CD14-positive monocyte (primary cell): ENCODE measurements around the gene MT1B. TPM values are rescaled to one million over a fixed set of nuclear protein-coding genes. Genes with fewer than 3 reads are reported as not detected.
A peak's percentile ranks its signal among the peaks of the same experiment; 100 is the strongest.
"Not testable (repeated sequence)": the region's sequence is repeated elsewhere in the genome, so short reads cannot be mapped to it uniquely, and the experiment has no call there.

Experiments used
- DNase-seq, 3 donors: peaks; one replicate each; pipeline ENCODE4 v3.0.0-alpha.2; 2011 to 2022
- H2AFZ ChIP-seq: 2 replicates; pipeline ENCODE4 v1.6.0; 2012; ENCODE audit warnings: mild to moderate bottlenecking, low read depth, low read length, inconsistent platforms; ENCODE audit not compliant: insufficient read depth, poor library complexity, severe bottlenecking
- H3K27ac ChIP-seq, 2 donors: 1 replicate in 1 of 2; 2 replicates in 1 of 2; pipeline ENCODE4 v1.5.1; 2012 to 2013; ENCODE audit warnings: low read length in 2 of 2, control low read depth in 1 of 2, inconsistent platforms in 1 of 2, low read depth in 1 of 2, mild to moderate bottlenecking in 1 of 2
- H3K27me3 ChIP-seq, 2 donors: one replicate each; pipeline versions ENCODE4 v1.6.0 to v1.6.1; 2011 to 2013; ENCODE audit warnings: low read length in 2 of 2; ENCODE audit not compliant: control insufficient read depth in 2 of 2, insufficient read depth in 2 of 2
- H3K36me3 ChIP-seq, 2 donors: replicated peaks in 1 of 2; 1 replicate in 1 of 2; 2 replicates in 1 of 2; pipeline versions ENCODE4 v1.5.1 to v1.6.1; 2012 to 2013; ENCODE audit warnings: low read length in 2 of 2, control low read depth in 1 of 2, inconsistent platforms in 1 of 2, mild to moderate bottlenecking in 1 of 2; ENCODE audit not compliant: insufficient read depth in 2 of 2, control insufficient read depth in 1 of 2
- H3K4me1 ChIP-seq, 2 donors: 1 replicate in 1 of 2; 2 replicates in 1 of 2; pipeline versions ENCODE4 v1.5.1 to v1.6.1; 2012 to 2013; ENCODE audit warnings: low read length in 2 of 2, control low read depth in 1 of 2, inconsistent platforms in 1 of 2, mild to moderate bottlenecking in 1 of 2, moderate library complexity in 1 of 2; ENCODE audit not compliant: insufficient read depth in 2 of 2, control insufficient read depth in 1 of 2
- H3K4me2 ChIP-seq: replicated peaks from 2 replicates; pipeline ENCODE3; 2012; ENCODE audit warnings: low read length, moderate library complexity, mild to moderate bottlenecking; ENCODE audit not compliant: poor library complexity, severe bottlenecking; ENCODE audit errors: extremely low read depth
- H3K4me3 ChIP-seq, 3 experiments: fragments of 200-600 bp in 1 of 3; sonication (generic) in 1 of 3; replicated peaks in 1 of 3; 1 replicate in 2 of 3; 2 replicates in 1 of 3; pipeline ENCODE4 v1.5.1; 2011 to 2013; ENCODE audit warnings: low read length in 3 of 3, mild to moderate bottlenecking in 3 of 3, control low read depth in 2 of 3, low read depth in 2 of 3, inconsistent platforms in 1 of 3, moderate library complexity in 1 of 3
- H3K79me2 ChIP-seq: 2 replicates; pipeline ENCODE4 v1.6.0; 2012; ENCODE audit warnings: mild to moderate bottlenecking, control low read depth, inconsistent platforms, low read length, moderate library complexity; ENCODE audit not compliant: insufficient read depth
- H3K9ac ChIP-seq: 2 replicates; pipeline ENCODE4 v1.6.0; 2017; ENCODE audit warnings: low read length, mild to moderate bottlenecking; ENCODE audit not compliant: insufficient read depth, poor library complexity, severe bottlenecking
- H3K9me3 ChIP-seq, 2 donors: replicated peaks in 1 of 2; 1 replicate in 1 of 2; 2 replicates in 1 of 2; pipeline versions ENCODE4 v1.5.1 to v1.6.1; 2012 to 2013; ENCODE audit warnings: low read length in 2 of 2, control low read depth in 1 of 2; ENCODE audit not compliant: control insufficient read depth in 1 of 2, insufficient read depth in 1 of 2
- H4K20me1 ChIP-seq: 2 replicates; pipeline ENCODE4 v1.6.0; 2012; ENCODE audit warnings: mild to moderate bottlenecking, low read length, control low read depth, moderate library complexity; ENCODE audit not compliant: insufficient read depth
- H3K27ac Mint-ChIP-seq, 7 donors: one replicate each; pipeline ENCODE4 v1.8.0; 2020; ENCODE audit warnings: mild to moderate bottlenecking in 7 of 7, mixed read lengths in 7 of 7, moderate library complexity in 6 of 7, inconsistent platforms in 2 of 7
- H3K27me3 Mint-ChIP-seq, 3 donors: one replicate each; pipeline ENCODE4 v1.8.0; 2021 to 2022; ENCODE audit warnings: low read depth in 3 of 3, mild to moderate bottlenecking in 3 of 3, mixed read lengths in 3 of 3, moderate library complexity in 3 of 3, inconsistent platforms in 1 of 3
- H3K36me3 Mint-ChIP-seq, 2 donors: one replicate each; pipeline ENCODE4 v1.8.0; 2020; ENCODE audit warnings: mixed read lengths in 2 of 2, inconsistent platforms in 1 of 2, mild to moderate bottlenecking in 1 of 2
- H3K4me1 Mint-ChIP-seq: one replicate; pipeline ENCODE4 v1.8.0; 2020; ENCODE audit warnings: mild to moderate bottlenecking, mixed read lengths
- H3K4me3 Mint-ChIP-seq, 2 donors: one replicate each; pipeline ENCODE4 v1.8.0; 2020; ENCODE audit warnings: mild to moderate bottlenecking in 2 of 2, mixed read lengths in 2 of 2, moderate library complexity in 1 of 2
- H3K9me3 Mint-ChIP-seq, 7 donors: one replicate each; pipeline ENCODE4 v1.8.0; 2020 to 2022; ENCODE audit warnings: mixed read lengths in 7 of 7, mild to moderate bottlenecking in 6 of 7, moderate library complexity in 6 of 7, inconsistent platforms in 2 of 7
- WGBS: methylation state at CpG from one replicate; pipeline ENCODE4 v1.1.5; 2013; ENCODE audit warnings: missing lambda C conversion rate; ENCODE audit not compliant: insufficient coverage; 5-methylcytosine and 5-hydroxymethylcytosine counted together
- intact Hi-C, 2 donors: fragments of 100-400 bp; cut with micrococcal nuclease; formaldehyde crosslinking; loops; one replicate each; pipeline versions ENCODE4 v1.15.0 to v1.15.1; 2023
- polyA plus RNA-seq, 3 donors: library from polyadenylated mRNA; depleted of rRNA in 1 of 3; unstranded in 2 of 3; stranded (reverse) in 1 of 3; fragments of 300-500 nt in 2 of 3; fragments of >200 nt in 1 of 3; fragmentation: Illumina TruSeq in 2 of 3; gene quantifications; 1 replicate in 2 of 3; 2 replicates in 1 of 3; pipeline ENCODE4 v1.2.3, GENCODE V29; 2012 to 2021
- TF ChIP-seq, protein P1 (sequence below): fragments of 200-600 bp; IDR thresholded peaks from one replicate; pipeline ENCODE4 v1.8.0; 2022; ENCODE audit warnings: antibody characterized with exemption, mild to moderate bottlenecking

The MT1B gene
- polyA plus RNA-seq, 3 donors = not detected

DNA sequence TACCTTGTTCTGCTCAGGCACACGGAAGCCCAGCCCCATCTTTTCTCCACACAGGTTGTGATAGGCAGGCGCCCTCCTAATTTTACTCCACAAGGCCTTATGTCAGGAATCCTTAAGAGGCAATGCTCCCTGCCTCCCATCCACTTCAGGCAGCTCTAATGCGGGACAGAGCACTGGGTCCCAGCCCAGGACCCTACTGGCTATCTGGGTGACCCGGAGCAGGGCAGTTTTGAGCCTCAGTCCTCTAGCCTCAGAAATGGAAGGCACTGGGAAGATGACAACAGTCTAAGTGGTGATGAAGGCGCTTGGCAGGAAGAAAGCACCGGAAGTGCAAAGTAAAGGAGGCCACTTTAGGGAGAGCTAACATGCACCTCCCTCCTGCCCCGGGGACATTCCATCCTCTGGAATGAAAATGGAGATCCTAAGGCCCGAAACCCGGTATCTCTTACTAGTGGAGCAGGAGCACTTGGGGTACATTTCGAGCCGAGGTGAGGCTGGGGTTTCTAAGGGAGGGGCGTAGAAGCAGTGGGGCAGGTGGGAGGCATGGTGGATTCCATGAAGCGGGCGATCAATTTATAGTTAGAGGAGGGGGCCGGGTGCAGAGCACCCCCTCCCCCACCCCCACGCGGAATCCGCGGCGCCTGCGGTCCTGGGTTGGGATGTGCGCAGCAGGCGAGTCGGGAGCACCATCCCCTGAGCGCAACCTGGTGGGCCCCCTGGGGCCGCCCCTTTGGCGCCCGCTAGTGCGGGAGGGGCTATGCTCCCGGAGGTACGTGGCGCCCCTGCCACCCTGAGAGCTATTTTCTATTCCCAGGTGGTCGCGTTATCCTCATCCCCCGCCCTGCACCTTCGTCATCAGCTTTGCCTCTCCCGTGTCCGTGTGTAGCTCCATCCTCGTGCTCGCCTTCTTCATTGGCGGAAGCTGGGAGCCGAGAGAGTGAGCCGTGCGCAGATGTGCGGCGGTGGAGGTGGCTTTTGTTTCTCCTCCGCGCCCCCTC lies 11.0 kb downstream of the MT1B start:
- Histone ChIP-seq H3K36me3 (no peaks in the 10 kb centered on the region), H3K4me2 (no peak overlapping the region), H3K79me2 (no peaks in the 10 kb centered on the region), H3K9ac (no peak overlapping the region), H3K27ac (no peak overlapping the region), H3K4me1 (peaks cover 8 to 16% of the 10 kb centered on the region in 2 donors), H2AFZ (no peak overlapping the region), H3K4me3 (no peak overlapping the region), H3K9me3 (peaks cover 0 to 15% of the 10 kb centered on the region in 2 donors), H4K20me1 (no peaks in the 10 kb centered on the region), H3K27me3 (peaks cover 50 to 77% of the 10 kb centered on the region in 2 donors)
- no peak for DNase-seq
- 7% methylated on average over 33 of the region's 48 CpGs for WGBS
- Mint-ChIP-seq H3K27me3 (peaks cover 68 to 78% (median 76%) of the 10 kb centered on the region in 3 donors), H3K4me3 (peak overlapping the region; percentile 28 to 75), H3K27ac (no peak overlapping the region), H3K36me3 (peaks cover 24 to 27% of the 10 kb centered on the region in 2 donors), H3K9me3 (peaks cover 0 to 6% (median 2%) of the 10 kb centered on the region in 7 donors), H3K4me1 (peaks cover 19% of the 10 kb centered on the region)
- intact Hi-C loops = no loop called here
- TF ChIP-seq, protein P1, sequence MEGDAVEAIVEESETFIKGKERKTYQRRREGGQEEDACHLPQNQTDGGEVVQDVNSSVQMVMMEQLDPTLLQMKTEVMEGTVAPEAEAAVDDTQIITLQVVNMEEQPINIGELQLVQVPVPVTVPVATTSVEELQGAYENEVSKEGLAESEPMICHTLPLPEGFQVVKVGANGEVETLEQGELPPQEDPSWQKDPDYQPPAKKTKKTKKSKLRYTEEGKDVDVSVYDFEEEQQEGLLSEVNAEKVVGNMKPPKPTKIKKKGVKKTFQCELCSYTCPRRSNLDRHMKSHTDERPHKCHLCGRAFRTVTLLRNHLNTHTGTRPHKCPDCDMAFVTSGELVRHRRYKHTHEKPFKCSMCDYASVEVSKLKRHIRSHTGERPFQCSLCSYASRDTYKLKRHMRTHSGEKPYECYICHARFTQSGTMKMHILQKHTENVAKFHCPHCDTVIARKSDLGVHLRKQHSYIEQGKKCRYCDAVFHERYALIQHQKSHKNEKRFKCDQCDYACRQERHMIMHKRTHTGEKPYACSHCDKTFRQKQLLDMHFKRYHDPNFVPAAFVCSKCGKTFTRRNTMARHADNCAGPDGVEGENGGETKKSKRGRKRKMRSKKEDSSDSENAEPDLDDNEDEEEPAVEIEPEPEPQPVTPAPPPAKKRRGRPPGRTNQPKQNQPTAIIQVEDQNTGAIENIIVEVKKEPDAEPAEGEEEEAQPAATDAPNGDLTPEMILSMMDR = no peak

DNA sequence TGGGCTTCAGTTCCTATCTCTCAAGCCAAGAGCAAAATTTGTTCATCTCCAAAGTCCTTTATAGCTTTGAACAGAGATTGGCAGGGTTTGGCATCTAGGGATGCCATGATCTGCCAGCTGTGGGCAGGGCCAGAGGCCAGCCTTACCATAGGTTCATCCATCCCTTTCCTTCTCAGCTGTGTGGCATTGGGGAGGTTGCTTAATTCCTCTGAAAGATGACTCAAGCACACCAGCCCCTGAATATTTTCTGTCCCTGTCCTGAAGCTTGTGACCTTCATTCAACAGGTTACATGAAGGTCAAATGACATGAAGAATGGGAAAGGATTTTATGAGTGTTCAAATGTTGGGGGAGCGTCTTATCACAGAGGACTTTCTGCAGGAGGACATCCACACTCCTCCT lies 12.8 kb downstream of the MT1B start:
- H3K4me1 Mint-ChIP-seq = peaks cover 22% of the 10 kb centered on the region
- H3K27ac Mint-ChIP-seq = peak overlapping the region in 1 of 7 donors; percentile 11
- Histone ChIP-seq H3K27me3 (peaks cover 67 to 91% of the 10 kb centered on the region in 2 donors), H4K20me1 (no peaks in the 10 kb centered on the region), H3K27ac (no peak overlapping the region), H3K4me2 (no peak overlapping the region), H3K9ac (no peak overlapping the region), H2AFZ (no peak overlapping the region), H3K9me3 (peaks cover 0 to 29% of the 10 kb centered on the region in 2 donors), H3K36me3 (no peaks in the 10 kb centered on the region), H3K4me3 (no peak overlapping the region), H3K4me1 (peaks cover 5 to 13% of the 10 kb centered on the region in 2 donors), H3K79me2 (no peaks in the 10 kb centered on the region)
- intact Hi-C loops = no loop called here
- TF ChIP-seq, protein P1 = no peak
- peaks cover 18 to 20% of the 10 kb centered on the region in 2 donors for H3K36me3 Mint-ChIP-seq
- H3K4me3 Mint-ChIP-seq = peak overlapping the region in 1 of 2 donors; percentile 71
- no CpG with 5 or more reads among the region's 1 CpG for WGBS
- H3K27me3 Mint-ChIP-seq = peaks cover 85 to 89% (median 85%) of the 10 kb centered on the region in 3 donors
- H3K9me3 Mint-ChIP-seq = peaks cover 0 to 11% (median 4%) of the 10 kb centered on the region in 7 donors
- no peak for DNase-seq

- H3K27ac Mint-ChIP-seq, H3K79me2 ChIP-seq, H3K9ac ChIP-seq, H3K27ac ChIP-seq, intact Hi-C loops, H4K20me1 ChIP-seq, H3K36me3 ChIP-seq, H3K4me2 ChIP-seq, H2AFZ ChIP-seq, DNase-seq, H3K4me3 ChIP-seq: not testable (repeated sequence)
- peak overlapping the region in 1 of 2 donors; percentile 73 for H3K4me3 Mint-ChIP-seq
- H3K9me3 Mint-ChIP-seq = peaks cover 0 to 17% (median 6%) of the 10 kb centered on the region in 7 donors
- Histone ChIP-seq H3K27me3 (peaks cover 74 to 96% of the 10 kb centered on the region in 2 donors), H3K9me3 (peaks cover 0 to 34% of the 10 kb centered on the region in 2 donors), H3K4me1 (peaks cover 11 to 20% of the 10 kb centered on the region in 2 donors)
- H3K27me3 Mint-ChIP-seq = peaks cover 90 to 96% (median 92%) of the 10 kb centered on the region in 3 donors
- 72% methylated on average over 4 of the region's 8 CpGs for WGBS
- H3K4me1 Mint-ChIP-seq = peaks cover 29% of the 10 kb centered on the region
- peaks cover 11% of the 10 kb centered on the region in 2 donors for H3K36me3 Mint-ChIP-seq
Observed at GRCh38 chr16:56665286-56666261, 13.9 kb downstream of the MT1B start.
